ENCODE data around the gene JOSD1. TPM values are rescaled to one million over a fixed set of nuclear protein-coding genes. Genes with fewer than 3 reads are reported as not detected.

The JOSD1 gene
- total and polyA plus RNA-seq, 2 donors (not counting 3 experiments of a cell fraction or from before 2014, with no cell fraction given): 61.7 to 73.1 TPM

- peaks cover 12% of the 10 kb centered on the region for H3K4me1 ChIP-seq (ENCODE audit: control insufficient read depth, extremely low read depth, insufficient read depth, low read length)
- H2AFZ ChIP-seq (ENCODE audit: low read depth, low read length): no peak overlapping the region
- no peaks in the 10 kb centered on the region for H3K9me1 ChIP-seq (replicated peaks; ENCODE audit: control insufficient read depth, extremely low read depth, insufficient read depth, low read length)
- H3K9ac ChIP-seq (replicated peaks; ENCODE audit: extremely low read depth, insufficient read depth, low read length): no peak overlapping the region
- H3K27ac ChIP-seq (ENCODE audit: insufficient read depth, low read depth, low read length): no peak overlapping the region
- H3K9me3 ChIP-seq (replicated peaks; ENCODE audit: control insufficient read depth, insufficient read depth, low read length): no peaks in the 10 kb centered on the region
- H3K27me3 ChIP-seq (ENCODE audit: control insufficient read depth in 2 of 2, insufficient read depth in 2 of 2, low read length in 2 of 2): no peaks in the 10 kb centered on the region
- H3K4me2 ChIP-seq (ENCODE audit: insufficient read depth, low read length): no peak overlapping the region
- no peak for TF ChIP-seq EZH2 (IDR thresholded peaks at IDR 0.05; ENCODE audit: borderline replicate concordance, low read depth, low read length, severe bottlenecking)
- no peak for TF ChIP-seq FOS (IDR thresholded peaks at IDR 0.05; ENCODE audit: borderline replicate concordance, insufficient read depth, low read length)
- no peak for TF ChIP-seq MAX (IDR thresholded peaks at IDR 0.05; ENCODE audit: insufficient read depth, insufficient read length)
- TF ChIP-seq GATA2 (IDR thresholded peaks at IDR 0.05; ENCODE audit: insufficient read depth, insufficient read length, low read depth, low read length): no peak
- TF ChIP-seq POLR2A (IDR thresholded peaks at IDR 0.05; ENCODE audit: low read depth, low read length): no peak
- TF ChIP-seq MYC (IDR thresholded peaks at IDR 0.05; ENCODE audit: low read depth, low read length): no peak
- TF ChIP-seq JUN (IDR thresholded peaks at IDR 0.05; ENCODE audit: borderline replicate concordance, insufficient read depth, insufficient read length, low read depth): no peak
- TF ChIP-seq POLR2AphosphoS5 (IDR thresholded peaks at IDR 0.05; ENCODE audit: insufficient read depth, low read depth, low read length): no peak
- TF ChIP-seq CTCF (IDR thresholded peaks at IDR 0.05; ENCODE audit: extremely low read depth in 1 of 2, insufficient read depth in 1 of 2, low read depth in 1 of 2, low read length in 2 of 2): no peak
- BruUV-seq (replicated peaks): no TSS peak
- POLR2A ChIA-PET: interaction anchor here (0.6 kb wide), 1 partner anchor 36 kb away, joined by 5 read pairs; no protein-coding TSS in a partner anchor
- CTCF ChIA-PET: no interaction called here
- peaks cover 10 to 44% of the 10 kb centered on the region in 2 experiments for H3K36me3 ChIP-seq (ENCODE audit: control insufficient read depth in 2 of 2, extremely low read depth in 1 of 2, insufficient read depth in 2 of 2, low read length in 2 of 2)
- H3K4me3 ChIP-seq (replicated peaks in 1 of 3; ENCODE audit: insufficient read depth in 1 of 3, low read depth in 1 of 3, low read length in 3 of 3): no peak overlapping the region
- dilution Hi-C loops (cut with MboI; ENCODE audit: extremely low pct_ligation_motif_present, low sequenced_read_pairs): no loop called here
- peaks cover 14% of the 10 kb centered on the region for H3K79me2 ChIP-seq (ENCODE audit: control insufficient read depth, insufficient read depth, low read length)
- DNase-seq (ENCODE audit: low read depth, low spot score) (no peak), FAIRE-seq (no peak)
- H4K20me1 ChIP-seq (replicated peaks; ENCODE audit: control insufficient read depth, extremely low read depth, insufficient read depth, low read length): no peaks in the 10 kb centered on the region
- intact Hi-C loops (cut with micrococcal nuclease): no loop called here
These were observed 49.4 kb upstream of the JOSD1 start for GRCh38 chr22:38750104-38750503.
